NT2/D1 (cell line): ENCODE results near the gene SLCO1B3.

Experiments
- SUZ12 ChIP-seq: IDR thresholded peaks from 2 replicates; pipeline ENCODE4 v1.6.1; 2011; ENCODE audit not compliant: insufficient read length, insufficient read depth; ENCODE audit errors: extremely low read depth
- ZNF274 ChIP-seq: IDR thresholded peaks from 2 replicates; pipeline ENCODE4 v1.6.1; 2011; ENCODE audit warnings: mild to moderate bottlenecking, low read depth, low read length

GRCh38 chr12:20822925-20823324 lies 12.4 kb downstream of the SLCO1B3 start:
- no peak for TF ChIP-seq SUZ12
- no peak for TF ChIP-seq ZNF274
